ENCODE results near the gene MYO1G. TPM values are rescaled to one million over a fixed set of nuclear protein-coding genes. Genes with fewer than 3 reads are reported as not detected.
A peak's percentile ranks its signal among the peaks of the same experiment; 100 is the strongest.

The MYO1G gene
- total RNA-seq, 1 experiment from 2014 or later: 0.41 TPM

DNA sequence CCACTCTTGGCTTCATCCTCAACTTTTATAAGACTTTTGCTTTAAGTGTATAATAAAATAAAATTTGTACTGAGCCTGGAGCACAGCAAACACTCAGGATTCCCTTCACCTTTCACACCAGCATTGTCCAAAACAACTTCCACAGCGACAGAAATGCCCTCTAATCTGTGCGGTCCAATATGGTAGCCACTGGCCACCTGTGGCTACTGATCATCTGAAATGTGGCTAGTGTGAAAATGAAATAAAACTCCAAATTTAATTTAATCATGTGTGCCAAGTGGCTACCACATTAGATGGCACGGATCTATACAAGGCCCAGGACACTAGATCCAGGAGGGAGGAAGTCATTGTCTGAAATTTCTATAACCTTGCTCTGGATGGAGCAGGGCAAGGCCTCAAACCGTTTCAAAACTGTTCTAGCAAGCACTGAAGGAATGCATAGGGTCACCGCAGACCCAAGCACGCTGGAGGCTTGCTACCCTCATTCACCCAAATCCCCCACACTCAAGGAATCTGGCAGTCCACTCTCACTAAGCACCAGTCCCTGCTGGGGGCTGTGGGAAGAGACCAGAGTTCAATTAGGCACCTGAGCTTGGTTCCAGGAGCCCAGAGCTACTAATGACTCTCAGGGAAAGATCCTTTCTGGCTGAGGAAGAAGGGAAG is 6.3 kb upstream of the MYO1G start:
- POLR2A ChIA-PET: no interaction called here
- intact Hi-C loops (cut with micrococcal nuclease; ENCODE audit: unreplicated experiment): no loop called here
- H3K4me3 ChIP-seq (ENCODE audit: low read depth in 2 of 2, low read length in 2 of 2): peak overlapping the region; percentile 82 to 84
- in situ Hi-C loops (cut with HindIII; ENCODE audit: low pct_unique_long_range_greater_than_20kb, low sequenced_read_pairs): no loop called here
- H3K27ac ChIP-seq (ENCODE audit: low read length): peak overlapping the region; percentile 96
- TF ChIP-seq, protein P1, sequence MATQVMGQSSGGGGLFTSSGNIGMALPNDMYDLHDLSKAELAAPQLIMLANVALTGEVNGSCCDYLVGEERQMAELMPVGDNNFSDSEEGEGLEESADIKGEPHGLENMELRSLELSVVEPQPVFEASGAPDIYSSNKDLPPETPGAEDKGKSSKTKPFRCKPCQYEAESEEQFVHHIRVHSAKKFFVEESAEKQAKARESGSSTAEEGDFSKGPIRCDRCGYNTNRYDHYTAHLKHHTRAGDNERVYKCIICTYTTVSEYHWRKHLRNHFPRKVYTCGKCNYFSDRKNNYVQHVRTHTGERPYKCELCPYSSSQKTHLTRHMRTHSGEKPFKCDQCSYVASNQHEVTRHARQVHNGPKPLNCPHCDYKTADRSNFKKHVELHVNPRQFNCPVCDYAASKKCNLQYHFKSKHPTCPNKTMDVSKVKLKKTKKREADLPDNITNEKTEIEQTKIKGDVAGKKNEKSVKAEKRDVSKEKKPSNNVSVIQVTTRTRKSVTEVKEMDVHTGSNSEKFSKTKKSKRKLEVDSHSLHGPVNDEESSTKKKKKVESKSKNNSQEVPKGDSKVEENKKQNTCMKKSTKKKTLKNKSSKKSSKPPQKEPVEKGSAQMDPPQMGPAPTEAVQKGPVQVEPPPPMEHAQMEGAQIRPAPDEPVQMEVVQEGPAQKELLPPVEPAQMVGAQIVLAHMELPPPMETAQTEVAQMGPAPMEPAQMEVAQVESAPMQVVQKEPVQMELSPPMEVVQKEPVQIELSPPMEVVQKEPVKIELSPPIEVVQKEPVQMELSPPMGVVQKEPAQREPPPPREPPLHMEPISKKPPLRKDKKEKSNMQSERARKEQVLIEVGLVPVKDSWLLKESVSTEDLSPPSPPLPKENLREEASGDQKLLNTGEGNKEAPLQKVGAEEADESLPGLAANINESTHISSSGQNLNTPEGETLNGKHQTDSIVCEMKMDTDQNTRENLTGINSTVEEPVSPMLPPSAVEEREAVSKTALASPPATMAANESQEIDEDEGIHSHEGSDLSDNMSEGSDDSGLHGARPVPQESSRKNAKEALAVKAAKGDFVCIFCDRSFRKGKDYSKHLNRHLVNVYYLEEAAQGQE (IDR thresholded peaks at IDR 0.05; ENCODE audit: insufficient read depth in 1 of 2, low read depth in 2 of 2, low read length in 1 of 2): no peak
- no peak for TF ChIP-seq TCF7L2 (IDR thresholded peaks at IDR 0.05; ENCODE audit: low read depth, low read length)
- TF ChIP-seq CTCF (IDR thresholded peaks at IDR 0.05): no peak
- CTCF ChIA-PET: interaction anchor here (0.6 kb wide), 1 partner anchor 14 kb away, joined by 8 read pairs; no protein-coding TSS in a partner anchor
- peaks cover 35% of the 10 kb centered on the region for H3K36me3 ChIP-seq (ENCODE audit: control insufficient read depth, insufficient read depth, low read length)
- no peaks in the 10 kb centered on the region for H3K27me3 ChIP-seq (ENCODE audit: control insufficient read depth, insufficient read depth, low read length)
- TSS peak; percentile 90 for BruUV-seq (replicated peaks)
- DNase-seq (ENCODE audit: low read depth, low spot score) (no peak), ATAC-seq (no peak)
- peaks cover 34% of the 10 kb centered on the region for H3K4me1 ChIP-seq (ENCODE audit: control insufficient read depth, insufficient read depth, low read length)
- no peaks in the 10 kb centered on the region for H3K9me3 ChIP-seq (ENCODE audit: control insufficient read depth, insufficient read depth, low read depth, low read length)

DNA sequence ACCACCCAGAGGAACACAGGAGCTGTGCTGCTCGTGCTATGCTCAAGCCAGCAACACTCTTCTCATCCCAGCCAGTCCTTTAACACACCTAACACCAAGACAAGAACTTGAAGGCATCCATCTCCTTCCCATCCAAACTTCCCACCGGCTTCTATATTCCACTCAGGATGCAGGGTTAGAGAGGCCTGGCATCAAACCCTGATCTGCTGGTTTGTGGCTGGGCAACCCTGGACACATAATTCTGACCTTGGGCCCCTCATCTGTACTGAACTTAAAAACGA is 5.6 kb upstream of the MYO1G start:
- no peak for ATAC-seq
- ChIA-PET POLR2A (no interaction called here), CTCF (no interaction called here)
- Histone ChIP-seq H3K9me3 (ENCODE audit: control insufficient read depth, insufficient read depth, low read depth, low read length) (no peaks in the 10 kb centered on the region), H3K27ac (ENCODE audit: low read length) (peak overlapping the region; percentile 96), H3K4me3 (ENCODE audit: low read depth in 2 of 2, low read length in 2 of 2) (peak overlapping the region; percentile 82 to 84; a peak in 3 of 4 replicates), H3K4me1 (ENCODE audit: control insufficient read depth, insufficient read depth, low read length) (peaks cover 35% of the 10 kb centered on the region), H3K36me3 (ENCODE audit: control insufficient read depth, insufficient read depth, low read length) (peaks cover 35% of the 10 kb centered on the region), H3K27me3 (ENCODE audit: control insufficient read depth, insufficient read depth, low read length) (no peaks in the 10 kb centered on the region)
- DNase-seq (ENCODE audit: low read depth, low spot score): no peak
- in situ Hi-C loops (cut with HindIII; ENCODE audit: low pct_unique_long_range_greater_than_20kb, low sequenced_read_pairs): no loop called here
- intact Hi-C loops (cut with micrococcal nuclease; ENCODE audit: unreplicated experiment): no loop called here
- TF ChIP-seq POLR2AphosphoS5 (IDR thresholded peaks at IDR 0.05; ENCODE audit: low read depth, low read length) (no peak), TCF7L2 (IDR thresholded peaks at IDR 0.05; ENCODE audit: low read depth, low read length) (no peak), CTCF (IDR thresholded peaks at IDR 0.05) (no peak), SIN3A (IDR thresholded peaks at IDR 0.05; ENCODE audit: borderline replicate concordance, insufficient read depth, low read depth, low read length) (no peak)
- TF ChIP-seq, protein P1 (IDR thresholded peaks at IDR 0.05; ENCODE audit: insufficient read depth in 1 of 2, low read depth in 2 of 2, low read length in 1 of 2): no peak
- no TSS peak for BruUV-seq (replicated peaks)
